Endothelial cell of hepatic sinusoid (primary cell): Measurements from ENCODE around the gene LYPD3.
"Not testable (repeated sequence)": the region's sequence is repeated elsewhere in the genome, so short reads cannot be mapped to it uniquely, and the experiment has no call there.

ENCODE experiments used
- in situ Hi-C: cut with HindIII; loops from 2 replicates; pipeline ENCODE4 v1.10.0; 2017; ENCODE audit warnings: low sequenced_read_pairs

LYPD3 gene

DNA sequence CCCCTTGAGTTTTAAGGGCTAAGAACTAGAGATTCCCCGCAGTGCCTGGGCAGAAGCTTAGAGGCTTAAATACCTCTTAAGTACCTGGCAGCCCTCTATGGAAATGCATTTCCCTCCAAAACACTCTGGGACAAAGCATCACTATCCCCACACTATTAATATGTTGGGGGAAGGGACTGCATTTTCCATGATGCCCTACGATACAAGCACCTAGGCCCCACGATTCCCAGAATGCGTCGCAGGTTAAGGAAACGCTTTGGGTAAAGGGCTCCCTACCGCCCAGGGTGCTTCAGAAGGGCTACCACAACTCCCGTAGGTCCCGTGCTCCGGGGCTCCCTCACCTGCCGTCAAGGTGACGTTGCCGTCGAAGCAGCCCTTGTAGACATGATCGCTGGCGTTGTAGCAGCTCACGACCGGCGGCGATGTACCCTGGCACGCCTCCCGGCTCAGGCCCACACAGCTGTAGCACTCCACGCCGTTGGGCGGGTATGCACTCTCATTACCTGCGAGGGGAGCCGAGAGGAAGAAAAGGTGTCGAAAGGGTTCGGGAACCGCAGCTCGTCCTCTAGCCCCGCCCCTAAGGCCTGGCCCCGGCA lies 2.5 kb downstream of the LYPD3 start:
- in situ Hi-C loops: no loop called here

DNA sequence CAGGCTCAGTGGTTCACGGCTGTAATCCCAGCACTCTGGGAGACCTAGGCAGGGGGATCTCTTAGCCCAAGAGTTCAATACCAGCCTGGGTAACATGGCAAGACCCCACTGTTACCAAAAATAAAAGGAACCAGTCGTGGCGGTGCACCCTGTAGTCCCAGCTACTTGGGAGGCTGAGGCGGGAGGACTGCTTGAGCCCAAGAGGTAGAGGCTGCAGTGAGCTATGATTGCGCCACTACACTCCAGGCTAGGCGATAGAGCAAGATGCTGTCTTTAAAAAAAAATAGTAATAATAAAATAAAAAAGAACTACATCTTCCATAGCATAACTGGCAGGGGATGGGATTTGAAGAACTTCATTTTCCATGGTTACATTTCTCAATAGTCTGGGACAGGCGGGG lies 3.0 kb downstream of the LYPD3 start:
- in situ Hi-C loops: no loop called here

DNA sequence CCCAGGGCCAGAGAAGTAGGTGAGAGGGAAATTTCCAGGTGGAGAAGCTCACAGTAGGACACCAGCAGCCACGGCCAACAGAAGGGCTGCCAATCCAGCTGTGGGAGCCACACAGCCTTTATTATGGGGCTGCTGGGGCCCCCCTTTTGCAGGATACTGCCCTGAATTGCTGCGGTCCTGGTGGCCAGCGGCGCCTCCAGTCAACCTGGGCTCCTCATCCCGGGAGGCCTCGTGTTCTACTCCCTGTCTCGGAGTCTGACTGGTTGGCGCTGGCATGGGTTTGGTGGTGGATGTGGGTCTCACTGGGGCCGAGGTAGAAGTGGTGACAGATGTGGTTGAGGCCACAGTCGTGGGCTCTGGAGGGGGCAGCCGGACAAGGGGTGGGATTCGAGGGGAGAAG lies 4.1 kb downstream of the LYPD3 start:
- in situ Hi-C loops: no loop called here

DNA sequence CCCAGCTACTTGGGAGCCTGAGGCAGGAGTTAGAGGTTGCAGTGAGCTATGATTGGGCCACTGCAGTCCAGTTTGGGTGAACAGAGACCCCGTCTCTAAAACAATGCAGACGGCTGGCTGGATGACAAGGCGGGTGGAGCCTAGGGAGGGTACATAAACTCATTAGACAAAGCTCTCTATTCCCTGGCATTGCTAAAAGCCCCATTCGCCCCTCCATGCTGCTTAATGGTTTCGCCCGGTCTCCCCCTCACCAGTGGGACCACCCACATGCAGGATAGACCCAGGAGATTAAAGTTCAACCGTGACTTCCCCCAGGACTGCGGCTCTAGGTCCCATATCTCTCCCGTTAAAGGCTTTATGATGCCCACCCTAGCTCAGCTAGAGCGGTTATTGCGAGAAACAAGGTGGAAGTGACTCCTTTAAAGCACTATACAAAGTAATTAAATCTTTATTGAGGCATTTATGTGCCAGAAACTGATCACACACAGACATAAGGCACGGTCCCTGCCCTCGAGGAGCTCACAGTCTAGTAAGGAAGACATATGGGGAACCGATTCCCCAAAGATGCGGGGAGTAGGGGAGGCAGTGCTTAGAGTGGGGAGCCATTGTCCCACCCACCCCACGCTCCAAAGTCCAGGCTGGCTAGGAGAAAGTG lies 4.9 kb downstream of the LYPD3 start:
- in situ Hi-C loops: no loop called here

DNA sequence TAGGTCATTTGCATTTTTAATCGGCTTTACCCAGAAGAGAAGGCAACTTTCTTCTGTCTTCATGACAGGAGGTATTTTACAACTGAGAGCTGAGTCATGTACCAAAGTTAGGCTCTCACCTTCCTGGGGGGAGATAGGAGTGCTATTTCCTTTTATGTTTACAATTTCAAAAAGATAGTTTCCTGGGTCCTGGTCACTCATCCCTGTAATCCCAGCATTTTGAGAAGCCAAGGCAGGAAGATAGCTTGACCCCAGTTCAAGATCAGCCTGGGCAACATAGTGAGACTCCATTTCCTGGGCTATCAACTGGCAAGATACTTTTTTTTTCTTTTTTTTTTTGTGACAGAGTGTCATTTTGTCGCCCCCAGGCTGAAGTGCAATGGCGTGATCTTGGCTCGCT lies 7.6 kb downstream of the LYPD3 start:
- in situ Hi-C loops: no loop called here

DNA sequence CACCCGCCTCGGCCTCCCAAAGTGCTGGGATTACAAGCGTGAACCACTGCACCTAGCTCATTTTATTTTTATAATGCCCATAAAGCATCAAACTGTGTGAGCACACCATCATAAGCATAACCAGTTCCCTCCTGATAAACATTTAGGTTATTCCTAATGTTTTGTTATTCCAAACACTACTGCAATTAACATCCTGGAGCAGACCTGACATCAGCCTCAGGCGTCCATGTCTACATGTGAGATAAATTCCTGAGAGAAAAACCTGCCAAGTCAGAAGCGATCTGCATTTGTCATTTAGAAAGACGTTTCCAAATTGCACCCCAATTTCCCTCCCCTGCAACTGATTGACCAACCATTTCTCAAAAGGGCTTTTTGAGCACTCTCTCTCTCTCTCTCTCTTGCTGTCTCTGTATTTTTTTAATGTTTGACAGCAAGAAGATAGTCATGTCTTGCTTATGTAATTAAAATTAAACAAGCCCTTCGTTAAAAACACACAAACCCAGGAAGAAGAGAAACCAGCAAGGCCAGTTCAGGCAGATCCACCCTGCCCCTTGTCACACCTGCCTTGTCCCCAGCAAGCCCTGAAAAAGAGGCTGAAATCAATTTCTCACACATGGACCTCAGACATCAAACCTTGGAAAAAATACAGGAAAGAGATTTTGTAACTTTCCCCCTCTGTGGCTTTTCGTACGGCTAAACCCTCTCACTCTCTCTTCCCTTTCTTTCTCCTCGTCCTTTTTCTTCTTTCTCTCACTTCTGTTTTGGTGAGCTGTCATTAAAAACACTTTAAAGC lies 9.9 kb downstream of the LYPD3 start:
- in situ Hi-C loops: no loop called here

DNA sequence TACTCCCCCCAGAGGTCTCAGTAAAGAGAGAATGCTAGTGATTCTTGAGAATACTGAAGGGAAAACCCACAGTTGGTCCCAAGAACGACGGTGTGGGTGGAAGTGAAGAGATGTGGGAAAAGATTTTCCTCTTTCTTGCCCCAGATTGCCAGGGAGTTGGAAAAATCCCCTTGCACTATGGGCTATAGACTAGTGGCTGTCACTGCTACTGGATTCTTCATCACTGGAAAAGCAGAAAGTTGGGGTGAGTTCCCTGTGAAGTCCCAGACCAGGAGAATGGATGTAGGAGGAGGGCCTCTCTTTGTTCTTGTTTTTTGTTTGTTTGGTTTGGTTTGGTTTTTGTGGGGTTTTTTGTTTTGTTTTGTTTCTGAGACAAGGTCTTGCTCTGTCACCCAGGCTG lies 11.4 kb downstream of the LYPD3 start:
- in situ Hi-C loops: no loop called here

DNA sequence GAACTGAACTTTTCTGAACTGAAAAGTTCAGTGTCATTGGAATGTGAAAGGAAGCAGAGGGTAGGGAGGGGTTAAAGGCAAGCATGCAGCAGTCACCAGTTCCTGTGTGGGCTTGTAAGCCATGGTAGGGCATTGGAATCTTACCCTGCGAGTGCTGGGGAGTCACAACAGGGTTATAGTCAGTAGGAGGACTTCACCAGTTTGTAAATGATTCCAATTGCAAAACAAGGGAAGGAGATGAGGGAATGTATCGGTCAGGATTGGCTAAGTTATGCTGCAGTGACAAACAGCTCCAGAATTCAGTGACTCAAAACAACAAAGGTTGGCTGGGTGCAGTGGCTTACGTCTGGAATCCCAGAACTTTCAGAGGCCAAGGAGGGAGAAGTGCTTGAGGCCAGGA lies 12.8 kb downstream of the LYPD3 start:
- in situ Hi-C loops: no loop called here

DNA sequence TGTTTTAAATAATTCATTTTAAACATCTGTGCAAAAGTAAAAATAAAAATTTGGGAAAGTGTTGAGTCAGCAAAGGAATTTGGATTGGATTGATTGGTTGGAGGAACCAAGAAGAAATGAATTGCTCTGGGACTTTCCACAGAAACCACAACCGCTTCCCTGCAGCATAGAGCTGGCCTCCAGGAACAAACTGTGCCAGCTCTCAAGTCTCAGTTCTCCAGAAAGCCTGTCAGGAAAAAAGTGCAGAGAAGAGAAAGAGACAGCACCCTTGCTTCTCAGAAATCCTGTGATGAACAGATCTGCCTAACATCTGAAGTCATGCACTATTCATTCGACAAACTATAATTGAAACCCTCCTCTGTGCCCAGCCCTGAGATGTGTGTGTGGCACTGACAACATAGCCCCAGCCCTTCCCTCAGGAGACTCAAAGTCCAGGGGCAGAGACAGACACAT lies 14.8 kb downstream of the LYPD3 start:
- in situ Hi-C loops: no loop called here

DNA sequence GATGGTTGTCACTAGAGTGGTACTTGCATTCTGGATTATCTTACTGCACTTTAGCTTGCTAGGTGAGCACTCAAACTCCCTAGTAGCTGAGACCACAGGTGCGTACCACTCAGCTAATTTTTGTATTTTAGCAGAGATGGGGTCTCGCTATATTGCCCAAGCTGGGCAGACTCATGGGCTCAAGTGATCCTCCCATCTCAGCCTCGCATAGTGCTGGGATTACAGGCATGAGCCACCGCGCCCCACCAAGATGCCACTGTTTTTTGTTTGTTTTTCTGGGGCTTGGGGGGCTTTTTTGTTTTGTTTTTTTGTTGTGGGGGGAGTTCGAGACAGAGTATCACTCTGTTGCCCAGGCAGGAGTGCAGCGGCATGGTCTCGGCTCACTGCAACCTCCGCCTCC lies 17.8 kb downstream of the LYPD3 start:
- in situ Hi-C loops: loop anchor here (5.0 kb wide), 1 partner anchor 80 kb away; the partner anchor contains the start of gene ETHE1

DNA sequence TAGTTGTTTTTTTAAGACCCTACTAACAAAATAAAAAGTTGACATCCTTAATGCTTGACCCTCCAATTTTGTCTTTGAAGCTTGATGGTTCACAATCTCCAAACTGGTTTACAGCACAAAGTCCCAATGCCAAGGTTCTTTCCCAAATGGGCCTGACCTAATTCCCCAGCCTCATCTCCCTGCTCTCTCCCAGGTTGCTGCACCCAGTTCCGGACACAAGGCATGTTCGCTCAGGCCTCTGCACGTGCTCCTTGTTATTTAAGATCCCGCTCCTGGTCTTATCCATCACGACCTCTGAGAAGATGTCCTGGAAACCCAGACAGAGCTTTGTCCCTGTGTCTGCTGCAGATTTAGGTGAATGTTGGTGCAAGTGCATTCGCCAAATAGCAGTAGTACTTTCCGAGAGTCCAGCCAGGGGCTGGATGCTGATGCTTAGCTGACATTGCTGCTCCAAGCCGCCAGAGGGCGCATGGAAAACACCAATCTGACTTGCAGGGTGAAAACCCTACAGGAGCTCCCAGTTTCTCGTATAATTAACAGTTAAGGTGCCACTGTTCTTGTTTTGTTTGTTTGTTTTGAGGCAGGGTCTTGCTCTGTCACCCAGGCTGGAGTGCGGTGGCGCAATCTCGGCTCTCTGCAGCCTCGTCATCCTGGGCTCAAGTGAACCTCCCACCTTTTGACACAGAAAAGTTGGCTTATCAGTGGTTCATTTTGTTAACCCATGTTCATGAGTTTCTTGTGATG lies 18.5 kb downstream of the LYPD3 start:
- in situ Hi-C loops: loop anchor here (5.0 kb wide), 1 partner anchor 80 kb away; the partner anchor contains the start of gene ETHE1

DNA sequence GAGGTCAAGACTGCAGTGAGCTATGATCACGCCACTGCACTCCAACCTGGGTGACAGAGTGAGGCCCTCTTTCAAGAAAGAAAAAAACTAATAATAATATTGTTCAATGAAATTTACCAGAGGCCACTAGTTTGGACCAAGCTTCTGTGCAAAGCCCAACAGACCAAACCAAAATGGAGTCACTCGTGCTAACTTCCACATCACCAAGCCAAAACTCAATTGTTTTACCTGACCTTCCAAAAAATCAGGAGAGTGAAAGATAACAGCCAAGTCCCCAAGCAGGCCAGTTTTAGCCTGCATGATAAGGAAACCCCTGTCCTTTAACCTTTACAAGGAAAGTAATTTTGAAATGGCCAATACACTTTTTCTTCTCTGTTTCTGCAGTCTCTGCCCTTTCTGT lies 20.0 kb downstream of the LYPD3 start:
- in situ Hi-C loops: loop anchor here (5.0 kb wide), 1 partner anchor 82 kb away; the partner anchor contains the start of gene ETHE1

DNA sequence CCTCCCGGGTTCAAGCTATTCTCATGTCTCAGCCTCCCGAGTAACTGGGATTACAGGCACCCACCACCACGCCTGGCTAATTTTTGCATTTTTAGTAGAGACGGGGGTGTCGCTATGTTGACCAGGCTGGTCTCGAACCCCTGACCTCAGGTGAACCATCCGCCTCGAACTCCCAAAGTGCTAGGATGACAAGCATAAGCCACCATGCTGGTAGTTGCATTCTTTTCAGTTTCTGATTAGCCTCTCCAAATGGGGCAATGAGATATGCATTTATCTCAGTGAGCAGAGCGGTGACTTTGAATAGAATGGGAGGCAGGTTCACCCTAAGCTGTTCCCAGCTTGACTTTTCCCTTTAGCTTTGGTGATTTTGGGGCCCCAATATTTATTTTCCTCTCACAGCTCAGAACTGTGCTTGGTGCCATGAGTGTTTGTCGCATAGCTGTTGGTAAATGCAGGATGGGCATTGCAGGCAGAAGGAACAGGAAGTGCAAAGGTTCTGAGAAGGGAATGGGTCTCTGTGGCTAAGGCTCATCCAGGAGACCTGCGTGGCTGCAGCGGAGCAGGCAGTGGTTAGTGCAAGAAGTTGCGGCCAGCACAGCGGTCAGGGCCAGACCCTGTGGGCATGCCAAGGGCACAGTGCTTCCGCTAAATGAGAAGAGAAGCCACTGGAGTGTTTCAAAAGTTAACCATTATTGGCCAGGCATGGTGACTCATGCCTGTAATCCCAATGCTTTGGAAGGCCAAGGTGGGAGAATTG lies 20.7 kb downstream of the LYPD3 start:
- in situ Hi-C loops: loop anchor here (5.0 kb wide), 1 partner anchor 83 kb away; the partner anchor contains the start of gene ETHE1

DNA sequence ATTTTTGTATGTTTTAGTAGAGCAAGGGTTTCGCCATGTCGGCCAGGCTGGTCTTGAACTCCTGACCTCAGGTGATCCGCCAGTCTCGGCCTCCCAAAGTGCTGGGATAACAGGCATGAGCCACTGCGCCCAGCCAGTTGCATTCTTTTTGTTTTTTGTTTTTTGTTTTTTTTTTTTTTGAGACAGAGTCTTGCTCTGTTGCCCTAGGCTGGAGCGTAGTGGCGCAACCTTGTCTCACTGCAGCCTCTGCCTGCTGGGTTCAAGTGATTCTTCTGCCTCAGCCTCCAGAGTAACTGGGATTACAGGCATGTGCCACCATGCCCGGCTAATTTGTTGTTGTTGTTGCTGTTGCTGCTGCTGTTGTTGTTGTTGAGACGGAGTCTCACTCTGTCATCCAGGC lies 21.3 kb downstream of the LYPD3 start:
- in situ Hi-C loops: not testable (repeated sequence)

DNA sequence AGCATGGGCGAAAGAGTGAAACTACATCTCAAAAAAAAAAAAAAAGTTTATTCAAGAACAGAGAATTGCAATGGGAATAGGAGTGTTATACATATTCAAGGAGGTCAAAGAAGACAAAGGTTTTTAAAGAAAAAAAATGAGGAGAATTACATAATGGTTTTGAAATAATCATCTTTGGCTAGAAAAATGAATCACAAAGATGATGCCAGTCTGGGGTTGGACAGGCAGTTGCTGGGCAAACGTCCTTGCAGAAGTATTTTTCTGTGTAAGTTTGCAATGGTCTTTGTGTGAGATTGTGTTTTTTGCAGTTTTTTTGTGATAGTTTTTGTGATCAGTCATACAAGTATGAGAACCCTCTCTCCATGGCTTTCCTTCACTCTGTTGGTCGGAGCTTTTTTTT lies 23.7 kb downstream of the LYPD3 start:
- in situ Hi-C loops: no loop called here

DNA sequence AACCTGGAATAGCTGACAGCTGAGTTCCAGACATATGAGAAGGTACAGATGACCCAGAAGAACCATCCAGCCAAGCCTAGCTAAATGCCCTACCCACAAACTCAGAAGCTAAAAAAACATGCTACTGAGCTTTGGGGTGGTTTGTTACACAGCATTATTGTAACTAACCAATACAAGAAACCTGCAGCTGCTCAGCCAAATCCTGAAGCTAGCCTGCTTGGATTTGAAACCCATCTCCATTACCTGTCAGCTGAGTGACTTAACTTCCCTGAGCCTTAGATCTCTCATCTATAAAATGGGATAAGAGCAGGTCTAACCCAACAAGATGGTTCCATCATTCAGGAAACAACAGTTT lies 25.7 kb downstream of the LYPD3 start:
- in situ Hi-C loops: no loop called here

DNA sequence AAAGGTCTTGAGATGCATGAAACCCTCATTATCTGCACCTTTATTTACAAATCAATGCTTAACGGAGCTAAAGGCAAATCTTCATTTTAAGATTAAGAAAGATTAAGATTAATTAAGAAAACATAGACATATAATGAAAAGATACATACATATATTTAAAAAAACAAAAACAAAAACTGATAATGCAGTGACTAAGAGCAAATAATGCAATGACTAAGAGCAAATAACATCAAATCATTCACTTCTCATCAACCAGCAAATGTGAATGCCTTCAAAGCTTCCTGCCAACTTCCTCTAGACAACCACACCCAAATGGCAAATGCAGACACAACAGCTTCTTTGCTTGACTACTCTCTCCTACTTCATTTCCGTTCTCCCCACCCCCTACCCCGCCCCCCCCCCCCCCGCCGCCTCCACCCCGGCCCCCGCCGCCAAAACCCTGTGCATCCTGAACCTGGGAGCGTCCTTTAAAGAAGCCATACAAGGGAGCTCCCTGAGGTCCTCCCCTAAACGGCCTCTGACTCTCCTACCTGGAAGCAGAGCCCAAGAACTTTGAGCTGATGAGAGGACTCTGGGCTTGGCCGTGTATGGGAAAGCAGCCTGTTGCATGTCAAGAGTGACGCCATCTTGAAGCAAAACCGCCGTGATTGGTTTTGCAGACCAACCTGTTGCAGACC lies 26.2 kb downstream of the LYPD3 start:
- in situ Hi-C loops: no loop called here

DNA sequence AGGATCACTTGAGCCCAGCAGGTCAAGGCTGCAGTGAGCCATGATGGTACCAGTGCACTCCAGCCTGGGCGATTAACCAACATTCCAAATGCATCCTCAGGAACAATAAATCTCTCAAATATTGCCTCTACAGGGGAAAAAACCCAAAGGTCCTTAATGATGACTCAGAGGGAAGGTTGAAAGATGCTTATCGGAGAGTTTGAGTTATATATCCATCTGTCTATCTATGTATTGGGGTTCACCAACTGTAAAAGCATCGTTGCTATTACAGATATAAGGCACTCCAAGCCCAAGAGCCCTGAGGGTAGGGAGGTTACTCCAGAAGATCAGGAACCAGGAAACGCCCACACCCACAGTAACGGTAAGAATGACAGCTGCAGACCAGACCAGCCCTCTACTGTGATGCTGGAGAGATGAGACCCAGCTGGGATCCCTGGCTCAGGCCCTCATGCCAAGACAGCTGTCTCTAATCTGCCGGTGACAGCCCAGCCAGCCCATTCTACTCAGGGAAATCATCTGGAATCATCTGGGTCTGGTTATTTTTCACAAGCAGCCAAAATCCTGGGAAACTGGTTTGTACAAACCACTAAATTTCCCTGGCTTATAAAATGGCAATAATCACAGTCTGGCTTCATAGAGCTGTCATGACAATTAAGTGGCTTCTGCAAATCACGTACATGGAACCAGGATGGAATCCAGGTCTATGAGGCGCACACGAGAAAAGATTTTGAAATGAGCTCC lies 26.9 kb downstream of the LYPD3 start:
- in situ Hi-C loops: no loop called here

DNA sequence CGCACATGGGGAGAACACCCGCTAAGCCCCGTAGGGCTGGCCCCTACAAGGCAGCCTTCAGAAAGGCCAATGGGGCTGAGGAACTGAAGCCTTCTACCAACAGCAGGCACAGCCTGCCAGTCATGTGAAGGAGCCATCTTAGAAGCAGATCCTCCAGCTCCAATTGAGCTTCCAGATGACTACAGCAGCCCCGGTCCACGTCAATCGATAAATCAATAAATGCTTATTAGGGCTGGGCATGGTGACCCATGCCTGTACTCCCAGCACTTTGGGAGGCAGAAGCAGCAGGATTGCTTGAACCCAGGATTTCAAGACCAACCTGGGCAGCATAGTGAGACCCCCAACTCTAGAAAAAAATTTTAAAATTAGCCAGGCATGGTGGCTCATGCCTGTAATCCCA lies 27.7 kb downstream of the LYPD3 start:
- in situ Hi-C loops: no loop called here
